Measurements from ENCODE around the gene SLC17A9. TPM values are rescaled to one million over a fixed set of nuclear protein-coding genes. Genes with fewer than 3 reads are reported as not detected.

Gene SLC17A9
- total RNA-seq, 1 donor from 2014 or later, result 1.7 TPM

DNA sequence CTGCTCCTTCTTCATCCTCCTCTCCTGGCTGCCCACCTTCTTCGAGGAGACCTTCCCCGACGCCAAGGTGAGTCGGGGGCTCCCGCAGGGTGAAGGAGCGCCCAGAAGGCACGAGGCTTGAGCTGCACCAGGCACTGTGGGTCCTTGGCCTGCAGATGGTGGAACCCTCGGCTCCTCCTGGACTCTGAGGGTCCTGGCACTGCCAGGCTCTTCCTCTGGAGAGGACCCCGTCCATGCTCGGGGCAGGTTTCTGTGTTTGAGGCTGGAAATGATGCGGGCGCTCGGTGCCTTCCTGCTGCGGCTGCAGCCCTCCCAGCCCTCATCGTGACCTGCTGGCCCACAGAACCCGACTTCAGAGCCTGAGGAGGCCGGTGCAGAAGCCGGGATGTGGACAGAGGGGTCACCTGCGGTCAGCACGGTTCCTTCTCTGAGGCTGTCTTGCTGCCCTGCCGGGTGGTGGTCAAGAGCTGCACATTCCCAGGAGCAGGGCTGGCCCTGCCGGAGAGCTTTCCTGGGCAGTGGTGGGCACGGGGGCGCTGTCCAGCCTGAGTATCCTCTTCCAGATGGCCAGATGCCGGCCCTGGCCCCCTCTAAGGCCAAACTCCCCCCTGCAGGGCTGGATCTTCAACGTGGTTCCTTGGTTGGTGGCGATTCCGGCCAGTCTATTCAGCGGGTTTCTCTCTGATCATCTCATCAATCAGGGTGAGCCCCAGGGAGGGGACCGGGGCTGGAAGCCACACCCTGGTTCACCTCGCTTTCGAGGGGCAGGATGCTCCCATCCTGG, 11.3 kb downstream of the SLC17A9 start:
- DNase-seq (ENCODE audit: low spot score), result no peak
- intact Hi-C loops (cut with DNase I), result no loop called here

DNA sequence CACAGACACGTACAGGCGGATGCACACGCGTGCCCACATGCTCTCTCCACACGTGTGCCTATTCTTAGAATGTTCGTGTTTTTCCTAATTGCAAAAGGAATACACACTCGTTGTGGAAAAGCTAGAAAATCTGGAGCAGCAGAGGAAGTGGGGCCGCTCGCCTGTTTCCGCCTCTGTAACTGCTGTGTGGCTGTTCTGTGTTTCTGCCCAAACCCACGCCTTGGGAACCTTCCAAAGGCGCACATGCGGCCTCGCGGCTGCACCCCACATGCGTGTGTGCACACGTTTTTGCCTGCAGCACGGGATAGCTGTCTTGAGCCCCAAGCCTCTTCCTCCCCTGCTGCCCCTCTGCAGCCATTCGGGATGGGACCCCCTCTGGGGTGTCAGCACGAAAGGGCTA, 12.2 kb downstream of the SLC17A9 start:
- DNase-seq (ENCODE audit: low spot score), result no peak

DNA sequence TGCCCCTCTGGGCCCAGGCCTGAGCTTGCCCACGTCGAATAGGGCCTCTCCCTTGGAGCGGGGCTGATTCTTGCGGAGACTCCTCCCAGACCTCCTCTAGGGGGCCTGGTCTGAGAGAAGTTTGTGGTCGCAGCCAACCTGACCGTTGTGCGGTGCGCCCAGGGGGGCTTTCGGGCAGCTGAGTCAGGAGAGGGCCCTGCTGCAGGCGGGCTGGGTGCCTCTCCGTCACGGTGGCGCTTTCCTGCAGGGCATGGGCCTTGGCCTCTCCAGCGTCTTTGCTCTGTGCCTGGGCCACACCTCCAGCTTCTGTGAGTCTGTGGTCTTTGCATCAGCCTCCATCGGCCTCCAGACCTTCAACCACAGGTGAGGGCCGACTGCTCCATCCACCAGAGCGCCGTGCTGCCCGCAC, 12.9 kb downstream of the SLC17A9 start:
- intact Hi-C loops (cut with DNase I), result no loop called here
- DNase-seq (ENCODE audit: low spot score), result no peak

More for the DNA sequence above, 12.2 kb downstream of the SLC17A9 start:
- intact Hi-C loops (cut with DNase I), result no loop called here

GRCh38 chr20:62966212-62967148, 14.0 kb downstream of the SLC17A9 start:
- DNase-seq (ENCODE audit: low spot score), result no peak

GRCh38 chr20:62967149-62967501, 14.6 kb downstream of the SLC17A9 start:
- intact Hi-C loops (cut with DNase I), result no loop called here
- DNase-seq (ENCODE audit: low spot score), result no peak

More at GRCh38 chr20:62966212-62967148, 14.0 kb downstream of the SLC17A9 start:
- intact Hi-C loops (cut with DNase I), result no loop called here

GRCh38 chr20:62967628-62968351, 15.3 kb downstream of the SLC17A9 start:
- DNase-seq (ENCODE audit: low spot score), result no peak
- intact Hi-C loops (cut with DNase I), result no loop called here

DNA sequence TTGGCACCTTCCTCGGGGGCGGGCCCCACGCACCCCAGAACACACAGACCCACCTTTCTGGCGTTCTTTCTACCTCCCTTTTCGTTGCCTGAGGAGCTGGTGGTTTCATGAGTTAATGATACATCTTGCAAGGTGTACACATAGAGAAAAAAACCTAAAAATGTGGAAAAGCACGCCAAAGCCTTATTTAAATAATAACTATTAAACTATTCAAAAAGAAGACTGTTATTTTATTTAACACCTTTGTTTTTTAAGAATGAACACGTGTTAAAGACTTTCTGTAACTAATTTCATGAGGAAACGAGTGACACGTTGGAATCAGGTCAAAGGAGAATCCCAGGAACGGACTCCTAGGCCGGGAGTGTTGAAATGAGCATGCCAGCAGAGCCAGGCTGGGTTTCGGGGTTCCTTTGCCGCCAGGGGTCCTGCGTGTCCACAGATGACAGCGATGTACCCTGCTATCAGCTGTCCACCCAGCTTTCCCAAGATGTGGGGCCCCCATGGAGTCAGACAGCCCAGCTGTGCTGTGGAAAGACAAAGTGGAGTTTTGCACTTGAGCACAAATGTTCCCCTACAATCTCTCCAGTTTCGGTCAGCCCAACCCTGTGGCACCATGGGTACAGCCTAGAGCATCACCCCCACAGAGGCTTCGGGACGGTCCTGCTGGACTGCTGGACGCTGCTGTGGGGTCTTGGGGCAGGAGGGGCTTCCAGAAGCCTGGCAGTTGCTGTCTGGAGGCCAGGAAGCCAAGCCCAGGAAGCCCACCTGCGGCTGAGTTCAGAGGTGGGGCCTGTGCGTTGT, 16.1 kb downstream of the SLC17A9 start:
- intact Hi-C loops (cut with DNase I), result no loop called here
- no peak for DNase-seq (ENCODE audit: low spot score)

GRCh38 chr20:62969179-62969760, 16.8 kb downstream of the SLC17A9 start:
- intact Hi-C loops (cut with DNase I), result no loop called here

DNA sequence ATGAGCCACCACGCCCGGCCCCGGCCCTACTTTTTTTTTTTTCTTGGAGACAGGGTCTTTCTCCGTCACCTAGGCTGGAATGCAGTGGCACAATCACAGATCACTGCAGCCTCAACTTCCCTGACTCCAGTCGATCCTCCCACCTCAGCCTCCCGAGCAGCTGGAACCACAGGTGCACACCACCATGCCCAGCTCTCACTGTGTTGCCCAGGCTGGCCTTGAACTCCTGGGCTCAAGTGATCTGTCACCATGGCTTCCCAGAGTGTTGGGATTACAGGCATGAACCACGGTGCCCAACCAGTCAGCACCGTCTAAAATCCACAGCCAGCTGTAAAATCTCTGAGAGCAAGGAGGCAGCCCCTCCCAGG, 17.4 kb downstream of the SLC17A9 start:
- intact Hi-C loops (cut with DNase I), result no loop called here
- no peak for DNase-seq (ENCODE audit: low spot score)

More at GRCh38 chr20:62969179-62969760, 16.8 kb downstream of the SLC17A9 start:
- no peak for DNase-seq (ENCODE audit: low spot score)

- intact Hi-C loops (cut with DNase I), result no loop called here
- no peak for DNase-seq (ENCODE audit: low spot score)
Observed at GRCh38 chr20:62970307-62971210, 18.1 kb downstream of the SLC17A9 start.

- intact Hi-C loops (cut with DNase I), result no loop called here
Observed at GRCh38 chr20:62971211-62971949, 18.9 kb downstream of the SLC17A9 start.

GRCh38 chr20:62971950-62972844, 19.7 kb downstream of the SLC17A9 start:
- intact Hi-C loops (cut with DNase I), result loop anchor here (2.0 kb wide), 1 partner anchor 37 kb away; no protein-coding TSS in a partner anchor
- DNase-seq (ENCODE audit: low spot score), result peak; percentile 88

More at GRCh38 chr20:62971211-62971949, 18.9 kb downstream of the SLC17A9 start:
- DNase-seq (ENCODE audit: low spot score), result no peak

GRCh38 chr20:62972845-62973745, 20.6 kb downstream of the SLC17A9 start:
- DNase-seq (ENCODE audit: low spot score), result no peak
- intact Hi-C loops (cut with DNase I), result loop anchor here (2.0 kb wide), 1 partner anchor 36 kb away; no protein-coding TSS in a partner anchor

DNA sequence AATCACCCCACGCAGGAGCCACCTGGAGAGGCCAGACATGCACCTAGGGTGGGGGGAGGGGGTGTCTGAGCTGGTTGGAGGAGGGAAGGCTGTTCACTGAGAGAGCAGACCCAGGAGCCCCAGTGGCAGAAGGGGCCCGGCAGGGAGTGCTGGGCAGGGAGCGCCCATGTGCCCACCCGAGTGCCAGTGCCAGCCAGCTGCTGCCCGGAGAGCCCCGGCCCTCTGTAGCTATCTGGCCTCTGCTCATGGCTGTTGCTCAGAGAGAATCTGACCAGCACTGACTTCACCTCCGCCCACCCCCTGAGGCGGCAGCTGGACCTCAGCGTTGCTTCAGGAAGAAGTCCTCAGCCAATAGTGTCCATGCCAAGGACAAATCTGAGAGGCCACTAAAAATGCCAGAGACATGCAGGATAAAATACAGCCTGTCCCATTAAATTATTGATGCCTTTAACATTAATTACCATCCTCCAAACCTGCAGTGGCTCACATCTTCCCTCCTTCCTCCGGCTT, 22.8 kb downstream of the SLC17A9 start:
- DNase-seq (ENCODE audit: low spot score), result no peak

More for the DNA sequence above, 22.8 kb downstream of the SLC17A9 start:
- intact Hi-C loops (cut with DNase I), result no loop called here

Measured in cardiac septum (tissue), 1 donor.